IPS-18c (cell line): ENCODE measurements around the gene ZEB2.

Experiments
- H3K4me3 ChIP-seq: 2 replicates; pipeline ENCODE4 v1.7.0; 2013; ENCODE audit warnings: low read depth, mild to moderate bottlenecking, low read length, moderate library complexity; ENCODE audit not compliant: insufficient read depth
- H3K9me3 ChIP-seq: one replicate; pipeline ENCODE4 v1.6.1; 2013; ENCODE audit warnings: mild to moderate bottlenecking, low read length, moderate library complexity; ENCODE audit not compliant: control insufficient read depth, insufficient read depth

The ZEB2 gene

GRCh38 chr2:144508172-144508851 lies 11.6 kb downstream of the ZEB2 start:
- Histone ChIP-seq H3K9me3 (no peaks in the 10 kb centered on the region), H3K4me3 (no peak overlapping the region)

GRCh38 chr2:144507441-144508171 lies 12.3 kb downstream of the ZEB2 start:
- Histone ChIP-seq H3K9me3 (no peaks in the 10 kb centered on the region), H3K4me3 (no peak overlapping the region)

- no peaks in the 10 kb centered on the region for H3K9me3 ChIP-seq
- H3K4me3 ChIP-seq = no peak overlapping the region
These were observed 14.6 kb downstream of the ZEB2 start for GRCh38 chr2:144505245-144505831.

GRCh38 chr2:144504218-144504641 lies 15.7 kb downstream of the ZEB2 start:
- no peaks in the 10 kb centered on the region for H3K9me3 ChIP-seq
- H3K4me3 ChIP-seq = no peak overlapping the region

GRCh38 chr2:144503242-144503641 lies 16.7 kb downstream of the ZEB2 start:
- H3K9me3 ChIP-seq = no peaks in the 10 kb centered on the region

GRCh38 chr2:144502369-144502768 lies 17.6 kb downstream of the ZEB2 start:
- Histone ChIP-seq H3K9me3 (no peaks in the 10 kb centered on the region), H3K4me3 (no peak overlapping the region)

More at GRCh38 chr2:144503242-144503641, 16.7 kb downstream of the ZEB2 start:
- no peak overlapping the region for H3K4me3 ChIP-seq

- Histone ChIP-seq H3K9me3 (no peaks in the 10 kb centered on the region), H3K4me3 (no peak overlapping the region)
These were observed 18.3 kb downstream of the ZEB2 start for GRCh38 chr2:144501627-144502026.

- no peak overlapping the region for H3K4me3 ChIP-seq
- no peaks in the 10 kb centered on the region for H3K9me3 ChIP-seq
These were observed 18.8 kb downstream of the ZEB2 start for GRCh38 chr2:144501118-144501517.

- Histone ChIP-seq H3K4me3 (no peak overlapping the region), H3K9me3 (no peaks in the 10 kb centered on the region)
These were observed 19.4 kb downstream of the ZEB2 start for GRCh38 chr2:144500563-144500962.

- Histone ChIP-seq H3K9me3 (no peaks in the 10 kb centered on the region), H3K4me3 (no peak overlapping the region)
These were observed 21.6 kb downstream of the ZEB2 start for GRCh38 chr2:144498277-144498676.

GRCh38 chr2:144496977-144497598 lies 22.8 kb downstream of the ZEB2 start:
- H3K4me3 ChIP-seq = no peak overlapping the region

GRCh38 chr2:144496092-144496976 lies 23.6 kb downstream of the ZEB2 start:
- no peaks in the 10 kb centered on the region for H3K9me3 ChIP-seq
- no peak overlapping the region for H3K4me3 ChIP-seq

More at GRCh38 chr2:144496977-144497598, 22.8 kb downstream of the ZEB2 start:
- H3K9me3 ChIP-seq = no peaks in the 10 kb centered on the region

- Histone ChIP-seq H3K4me3 (no peak overlapping the region), H3K9me3 (no peaks in the 10 kb centered on the region)
These were observed 24.5 kb downstream of the ZEB2 start for GRCh38 chr2:144495227-144496091.

GRCh38 chr2:144493027-144493809 lies 26.7 kb downstream of the ZEB2 start:
- H3K4me3 ChIP-seq = no peak overlapping the region
- no peaks in the 10 kb centered on the region for H3K9me3 ChIP-seq

GRCh38 chr2:144490857-144491256 lies 29.1 kb downstream of the ZEB2 start:
- no peaks in the 10 kb centered on the region for H3K9me3 ChIP-seq
- no peak overlapping the region for H3K4me3 ChIP-seq
